H1 (cell line): ENCODE data around the gene OVCH1. TPM values are rescaled to one million over a fixed set of nuclear protein-coding genes. Genes with fewer than 3 reads are reported as not detected.

Source experiments
- CTCF ChIA-PET: fragments of 300-600 bp; sonication (Branson Sonifier 250); formaldehyde crosslinking; loops from one replicate; lab custom pipeline; 2021; ENCODE audit not compliant: partially characterized antibody; lab: Charles Lee
- POLR2A ChIA-PET: fragments of 300-600 bp; sonication (Branson Sonifier 250); formaldehyde crosslinking; loops from one replicate; lab custom pipeline; 2021; ENCODE audit warnings: inconsistent platforms; ENCODE audit not compliant: partially characterized antibody; lab: Charles Lee
- DNase-seq, 2 experiments: peaks; one replicate each; pipeline versions ENCODE4 v3.0.0 to v3.0.0-alpha.2; 2010 to 2022; ENCODE audit warnings: low spot score in 2 of 2, low read depth in 1 of 2, mixed read lengths in 1 of 2
- FAIRE-seq: peaks from 2 replicates; lab custom pipeline; 2011; peaks lifted over from hg19 to GRCh38; lab: Jason Lieb, UNC
- H2AFZ ChIP-seq: 2 replicates; pipeline ENCODE4 v1.8.1; 2012; ENCODE audit warnings: low read length, inconsistent platforms
- H2AK5ac ChIP-seq: 2 replicates; pipeline ENCODE4 v1.6.1; 2013; ENCODE audit warnings: low read depth, low read length
- H2BK120ac ChIP-seq: replicated peaks from 2 replicates; pipeline ENCODE3; 2013; ENCODE audit warnings: low read depth, low read length, inconsistent platforms
- H2BK12ac ChIP-seq: 2 replicates; pipeline ENCODE4 v1.6.1; 2013; ENCODE audit warnings: low read depth, low read length
- H2BK15ac ChIP-seq: 2 replicates; pipeline ENCODE4 v1.6.1; 2013; ENCODE audit warnings: low read length
- H2BK20ac ChIP-seq: 2 replicates; pipeline ENCODE4 v1.6.1; 2013; ENCODE audit warnings: low read length
- H2BK5ac ChIP-seq: 2 replicates; pipeline ENCODE4 v1.6.1; 2013; ENCODE audit warnings: low read depth, low read length
- H3K14ac ChIP-seq: 2 replicates; pipeline ENCODE4 v1.6.1; 2013; ENCODE audit warnings: inconsistent platforms; ENCODE audit not compliant: insufficient read length
- H3K18ac ChIP-seq: 2 replicates; pipeline ENCODE4 v1.6.1; 2013; ENCODE audit warnings: low read length; ENCODE audit errors: extremely low read depth
- H3K23ac ChIP-seq: 2 replicates; pipeline ENCODE4 v1.6.1; 2013; ENCODE audit warnings: inconsistent platforms; ENCODE audit not compliant: insufficient read length
- H3K23me2 ChIP-seq: 2 replicates; pipeline ENCODE4 v1.6.1; 2013; ENCODE audit warnings: low read depth, low read length
- H3K27ac ChIP-seq: 2 replicates; pipeline ENCODE4 v1.6.1; 2011; ENCODE audit warnings: low read depth, low read length, inconsistent platforms
- H3K27me3 ChIP-seq, 4 experiments: replicated peaks in 1 of 4; 1 replicate in 1 of 4; 2 replicates in 3 of 4; pipeline versions ENCODE4 v1.6.1 to v1.8.1; 2011 to 2013; ENCODE audit warnings: low read length in 3 of 4, mild to moderate bottlenecking in 3 of 4, inconsistent platforms in 2 of 4, mixed read lengths in 2 of 4, moderate library complexity in 1 of 4; ENCODE audit not compliant: control insufficient read depth in 3 of 4, insufficient read depth in 3 of 4; ENCODE audit errors: extremely low read depth in 1 of 4
- H3K36me3 ChIP-seq, 4 experiments: 2 replicates each; pipeline versions ENCODE4 v1.6.1 to v1.8.1; 2011 to 2013; ENCODE audit warnings: mild to moderate bottlenecking in 4 of 4, low read length in 3 of 4, moderate library complexity in 2 of 4, control low read depth in 1 of 4, inconsistent platforms in 1 of 4; ENCODE audit not compliant: insufficient read depth in 4 of 4, control insufficient read depth in 2 of 4
- H3K4ac ChIP-seq: replicated peaks from 2 replicates; pipeline ENCODE3; 2013; ENCODE audit warnings: low read length, low read depth, mixed read lengths, inconsistent platforms; ENCODE audit not compliant: insufficient read length
- H3K4me1 ChIP-seq, 4 experiments: replicated peaks in 1 of 4; 1 replicate in 1 of 4; 2 replicates in 3 of 4; pipeline versions ENCODE4 v1.6.1 to v1.8.1; 2011 to 2013; ENCODE audit warnings: low read length in 3 of 4, inconsistent platforms in 2 of 4, mixed read lengths in 1 of 4; ENCODE audit not compliant: insufficient read depth in 4 of 4, control insufficient read depth in 3 of 4
- H3K4me2 ChIP-seq, 2 experiments: 2 replicates each; pipeline versions ENCODE4 v1.6.1 to v1.8.1; 2011 to 2013; ENCODE audit warnings: low read depth in 2 of 2, low read length in 2 of 2, control low read depth in 1 of 2, inconsistent platforms in 1 of 2, mild to moderate bottlenecking in 1 of 2; ENCODE audit not compliant: insufficient read depth in 1 of 2
- H3K4me3 ChIP-seq, 4 experiments: fragments of 200-600, 300-600 bp in 1 of 4; sonication (generic), shearing (Covaris generic), sonication (Bioruptor Twin) in 1 of 4; 2 replicates each; pipeline versions ENCODE4 v1.5.1 to v1.8.1; 2011 to 2016; ENCODE audit warnings: low read length in 4 of 4, low read depth in 3 of 4, control low read depth in 2 of 4, inconsistent platforms in 2 of 4, mild to moderate bottlenecking in 2 of 4, mixed read lengths in 1 of 4, moderate library complexity in 1 of 4; ENCODE audit not compliant: insufficient read depth in 2 of 4; ENCODE audit errors: extremely low read depth in 1 of 4
- H3K56ac ChIP-seq: replicated peaks from 2 replicates; pipeline ENCODE3; 2013; ENCODE audit warnings: low read depth, mild to moderate bottlenecking, mixed read lengths, low read length, inconsistent platforms; ENCODE audit not compliant: insufficient read length
- H3K79me1 ChIP-seq: 2 replicates; pipeline ENCODE4 v1.6.1; 2013; ENCODE audit warnings: low read depth, low read length, control low read depth
- H3K79me2 ChIP-seq, 2 experiments: 2 replicates each; pipeline versions ENCODE4 v1.6.1 to v1.8.1; 2012 to 2013; ENCODE audit warnings: low read length in 2 of 2, mild to moderate bottlenecking in 2 of 2, inconsistent platforms in 1 of 2; ENCODE audit not compliant: insufficient read depth in 2 of 2, control insufficient read depth in 1 of 2
- H3K9ac ChIP-seq, 4 experiments: replicated peaks in 1 of 4; 1 replicate in 1 of 4; 2 replicates in 3 of 4; pipeline versions ENCODE4 v1.6.1 to v1.8.1; 2011 to 2013; ENCODE audit warnings: low read depth in 3 of 4, low read length in 3 of 4, control low read depth in 2 of 4, mild to moderate bottlenecking in 2 of 4, moderate library complexity in 2 of 4, inconsistent platforms in 1 of 4; ENCODE audit errors: extremely low read depth in 1 of 4
- H3K9me3 ChIP-seq, 2 experiments: 2 replicates each; pipeline versions ENCODE4 v1.6.1 to v1.8.1; 2012 to 2013; ENCODE audit warnings: mild to moderate bottlenecking in 2 of 2, moderate library complexity in 2 of 2, control low read depth in 1 of 2, inconsistent platforms in 1 of 2, low read depth in 1 of 2, low read length in 1 of 2, mixed read lengths in 1 of 2; ENCODE audit not compliant: insufficient read depth in 2 of 2
- H4K20me1 ChIP-seq, 2 experiments: replicated peaks in 1 of 2; 2 replicates each; pipeline versions ENCODE3 to v1.8.1; 2011 to 2013; ENCODE audit warnings: inconsistent platforms in 2 of 2, low read length in 2 of 2, mild to moderate bottlenecking in 1 of 2; ENCODE audit not compliant: insufficient read depth in 2 of 2, control insufficient read depth in 1 of 2
- H4K5ac ChIP-seq: 2 replicates; pipeline ENCODE4 v1.6.1; 2013; ENCODE audit warnings: low read length, low read depth, mixed read lengths, inconsistent platforms; ENCODE audit not compliant: insufficient read length
- H4K8ac ChIP-seq: 2 replicates; pipeline ENCODE4 v1.8.0; 2013; ENCODE audit warnings: mild to moderate bottlenecking, moderate library complexity, low read length, inconsistent platforms; ENCODE audit not compliant: insufficient read depth; ENCODE audit errors: extremely low read depth
- H4K91ac ChIP-seq: replicated peaks from 2 replicates; pipeline ENCODE3; 2013; ENCODE audit warnings: low read length, mixed read lengths, inconsistent platforms; ENCODE audit not compliant: insufficient read length
- EGR1 ChIP-seq: IDR thresholded peaks from 2 replicates; pipeline ENCODE4 v1.6.1; 2011; ENCODE audit warnings: low read depth, low read length, borderline replicate concordance
- SAP30 ChIP-seq: fragments of 300-600 bp; sonication (generic); IDR thresholded peaks from 2 replicates; pipeline ENCODE4 v1.7.1; 2012; ENCODE audit warnings: low read length, moderate library complexity, mild to moderate bottlenecking, inconsistent platforms; ENCODE audit not compliant: insufficient read depth, insufficient replicate concordance
- WGBS, 2 experiments: shearing (Covaris generic) in 1 of 2; methylation state at CpG; one replicate each; pipeline versions ENCODE4 v1.1.6 to v1.1.7; 2013 to 2015; ENCODE audit warnings: low lambda C conversion rate in 2 of 2, mixed read lengths in 2 of 2, inconsistent platforms in 1 of 2, low coverage in 1 of 2, missing lambda C conversion rate in 1 of 2; ENCODE audit not compliant: insufficient replicate concordance in 2 of 2, insufficient coverage in 1 of 2, insufficient read length in 1 of 2; ENCODE audit errors: extremely low coverage in 1 of 2, missing lambda C conversion rate in 1 of 2; 5-methylcytosine and 5-hydroxymethylcytosine counted together
- polyA plus RNA-seq, 7 experiments: library from polyadenylated mRNA; depleted of rRNA in 3 of 7; stranded (reverse) in 5 of 7; unstranded in 2 of 7; fragments of >200 nt in 5 of 7; fragments of 200-250 nt in 2 of 7; gene quantifications; 1 replicate in 5 of 7; 2 replicates in 1 of 7; 4 replicates in 1 of 7; pipeline versions ENCODE4 v1.2.1 to v1.2.3, GENCODE V29; 2011 to 2013; ENCODE audit warnings: missing spikeins in 2 of 7, mixed read lengths in 2 of 7
- total RNA-seq: library from RNA; stranded (reverse); fragmentation: NEBNext Ultra II Directional; extraction: Animal tissue kit (Norgen Biotek cat#: 25700); gene quantifications from 2 replicates; pipeline ENCODE4 v1.2.1, GENCODE V29; 2021
- TF ChIP-seq, protein P1 (sequence below): IDR thresholded peaks from 2 replicates; pipeline ENCODE4 v1.6.1; 2012; ENCODE audit warnings: low read length, inconsistent platforms

The OVCH1 gene
- total and polyA plus RNA-seq, 2 of the 8 experiments (the other 6 are each of a cell fraction or from before 2014, with no cell fraction given): 0.07 TPM; not detected in 1

- CTCF ChIA-PET: no interaction called here
- Histone ChIP-seq H4K91ac (no peak overlapping the region), H3K9ac (no peak overlapping the region), H4K5ac (no peak overlapping the region), H4K20me1 (no peaks in the 10 kb centered on the region), H3K14ac (no peak overlapping the region), H2AFZ (no peak overlapping the region), H3K23me2 (no peaks in the 10 kb centered on the region), H3K27me3 (no peaks in the 10 kb centered on the region), H3K18ac (no peak overlapping the region), H3K56ac (no peak overlapping the region), H3K9me3 (no peaks in the 10 kb centered on the region), H3K79me2 (no peaks in the 10 kb centered on the region), H3K4me3 (no peak overlapping the region), H3K79me1 (no peaks in the 10 kb centered on the region), H3K4ac (no peak overlapping the region), H3K4me1 (no peaks in the 10 kb centered on the region), H4K8ac (no peak overlapping the region), H3K36me3 (no peaks in the 10 kb centered on the region), H3K27ac (no peak overlapping the region), H2AK5ac (no peak overlapping the region), H2BK120ac (no peak overlapping the region), H2BK20ac (no peak overlapping the region), H3K4me2 (no peak overlapping the region), H2BK12ac (no peak overlapping the region), H3K23ac (no peak overlapping the region)
- DNase-seq (no peak), FAIRE-seq (no peak)
- WGBS, 2 experiments: 97% methylated on average over 2 of the region's 2 CpGs; no CpG with 5 or more reads in 1 of the 2 experiments
- POLR2A ChIA-PET: no interaction called here
- TF ChIP-seq SAP30 (no peak), EGR1 (no peak)
- TF ChIP-seq, protein P1, sequence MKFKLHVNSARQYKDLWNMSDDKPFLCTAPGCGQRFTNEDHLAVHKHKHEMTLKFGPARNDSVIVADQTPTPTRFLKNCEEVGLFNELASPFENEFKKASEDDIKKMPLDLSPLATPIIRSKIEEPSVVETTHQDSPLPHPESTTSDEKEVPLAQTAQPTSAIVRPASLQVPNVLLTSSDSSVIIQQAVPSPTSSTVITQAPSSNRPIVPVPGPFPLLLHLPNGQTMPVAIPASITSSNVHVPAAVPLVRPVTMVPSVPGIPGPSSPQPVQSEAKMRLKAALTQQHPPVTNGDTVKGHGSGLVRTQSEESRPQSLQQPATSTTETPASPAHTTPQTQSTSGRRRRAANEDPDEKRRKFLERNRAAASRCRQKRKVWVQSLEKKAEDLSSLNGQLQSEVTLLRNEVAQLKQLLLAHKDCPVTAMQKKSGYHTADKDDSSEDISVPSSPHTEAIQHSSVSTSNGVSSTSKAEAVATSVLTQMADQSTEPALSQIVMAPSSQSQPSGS: no peak
- TF ChIP-seq, all 59 proteins: peak for 0
- no peak overlapping the region for H2BK5ac ChIP-seq
- no peak overlapping the region for H2BK15ac ChIP-seq
Observed at GRCh38 chr12:29460082-29460481, 37.4 kb downstream of the OVCH1 start.
